ENCODE results near the gene SLC25A15. TPM values are rescaled to one million over a fixed set of nuclear protein-coding genes. Genes with fewer than 3 reads are reported as not detected.

Gene SLC25A15
- total RNA-seq, 2 donors from 2014 or later, result 6.8 to 14.5 TPM

DNA sequence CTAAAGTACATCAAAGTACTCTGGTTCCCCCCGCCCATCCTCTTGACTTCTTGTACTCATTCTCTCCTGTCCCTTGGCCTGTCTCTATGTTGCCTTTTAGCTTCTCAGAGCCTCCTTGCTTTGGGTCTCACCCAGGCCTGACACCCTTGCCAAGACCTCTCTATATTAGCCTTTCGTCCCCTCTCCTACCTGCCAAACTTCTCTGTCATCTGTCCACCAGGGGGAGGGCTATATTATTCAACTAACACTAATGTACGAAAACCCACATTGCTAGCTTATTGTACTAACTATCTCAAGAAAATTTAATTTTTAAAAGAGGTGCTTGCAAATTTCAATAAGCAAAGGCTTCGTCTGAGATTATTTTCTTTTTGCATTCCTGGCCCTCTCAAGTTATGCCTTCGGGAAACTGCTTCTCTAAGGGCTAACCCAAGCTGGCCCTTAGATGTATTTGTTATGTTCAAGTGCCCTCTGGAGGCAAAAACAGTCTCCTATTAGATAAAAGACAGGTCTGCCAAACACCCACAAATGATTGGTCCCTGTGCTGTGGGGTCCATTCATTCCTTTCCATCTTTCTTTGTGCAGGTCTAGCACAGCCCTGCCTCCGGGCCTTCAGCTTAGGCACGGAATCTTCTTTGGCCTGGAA, 12.1 kb upstream of the SLC25A15 start:
- H3K9ac ChIP-seq (ENCODE audit: low read depth in 2 of 2, low read length in 2 of 2), result no peak overlapping the region
- intact Hi-C loops (cut with DNase I), result loop anchor here (10.0 kb wide), 1 partner anchor 1092 kb away; no protein-coding TSS in a partner anchor

DNA sequence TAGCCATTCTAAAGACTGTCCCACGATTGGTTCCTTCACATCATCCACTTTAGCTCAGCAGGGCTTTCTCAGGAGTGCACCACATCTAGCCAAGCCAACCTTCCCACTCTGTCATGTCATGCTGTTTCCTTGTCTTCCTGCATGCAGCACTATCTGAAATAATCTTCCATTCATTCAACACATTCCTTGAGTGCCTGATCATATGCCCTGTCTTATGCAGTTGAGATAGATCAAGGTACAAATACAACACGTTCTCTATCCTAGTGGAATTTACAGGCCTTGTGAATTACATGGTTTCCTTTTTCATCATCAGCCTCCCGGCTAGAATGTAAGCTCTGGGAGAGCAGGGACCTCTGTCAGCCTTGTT, 11.6 kb upstream of the SLC25A15 start:
- Histone ChIP-seq H3K9ac (ENCODE audit: low read depth in 2 of 2, low read length in 2 of 2) (no peak overlapping the region), H3K27me3 (no peaks in the 10 kb centered on the region), H3K4me1 (peaks cover 5% of the 10 kb centered on the region), H3K9me3 (no peaks in the 10 kb centered on the region), H3K4me3 (no peak overlapping the region), H3K36me3 (no peaks in the 10 kb centered on the region), H3K27ac (peak overlapping the region; percentile 5)
- DNase-seq, result no peak
- TF ChIP-seq, protein P1, sequence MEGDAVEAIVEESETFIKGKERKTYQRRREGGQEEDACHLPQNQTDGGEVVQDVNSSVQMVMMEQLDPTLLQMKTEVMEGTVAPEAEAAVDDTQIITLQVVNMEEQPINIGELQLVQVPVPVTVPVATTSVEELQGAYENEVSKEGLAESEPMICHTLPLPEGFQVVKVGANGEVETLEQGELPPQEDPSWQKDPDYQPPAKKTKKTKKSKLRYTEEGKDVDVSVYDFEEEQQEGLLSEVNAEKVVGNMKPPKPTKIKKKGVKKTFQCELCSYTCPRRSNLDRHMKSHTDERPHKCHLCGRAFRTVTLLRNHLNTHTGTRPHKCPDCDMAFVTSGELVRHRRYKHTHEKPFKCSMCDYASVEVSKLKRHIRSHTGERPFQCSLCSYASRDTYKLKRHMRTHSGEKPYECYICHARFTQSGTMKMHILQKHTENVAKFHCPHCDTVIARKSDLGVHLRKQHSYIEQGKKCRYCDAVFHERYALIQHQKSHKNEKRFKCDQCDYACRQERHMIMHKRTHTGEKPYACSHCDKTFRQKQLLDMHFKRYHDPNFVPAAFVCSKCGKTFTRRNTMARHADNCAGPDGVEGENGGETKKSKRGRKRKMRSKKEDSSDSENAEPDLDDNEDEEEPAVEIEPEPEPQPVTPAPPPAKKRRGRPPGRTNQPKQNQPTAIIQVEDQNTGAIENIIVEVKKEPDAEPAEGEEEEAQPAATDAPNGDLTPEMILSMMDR (IDR thresholded peaks at IDR 0.05), result no peak
- intact Hi-C loops (cut with DNase I), result loop anchor here (10.0 kb wide), 1 partner anchor 1093 kb away; no protein-coding TSS in a partner anchor

More for the DNA sequence above, 12.1 kb upstream of the SLC25A15 start:
- TF ChIP-seq, protein P1 (IDR thresholded peaks at IDR 0.05), result peak; percentile 64
- DNase-seq, result peak; percentile 72
- H3K4me1 ChIP-seq, result peaks cover 5% of the 10 kb centered on the region
- H3K9me3 ChIP-seq, result no peaks in the 10 kb centered on the region
- H3K27ac ChIP-seq, result peak overlapping the region; percentile 5
- no peaks in the 10 kb centered on the region for H3K27me3 ChIP-seq
- no peaks in the 10 kb centered on the region for H3K36me3 ChIP-seq
- H3K4me3 ChIP-seq, result peak overlapping the region; percentile 19

DNA sequence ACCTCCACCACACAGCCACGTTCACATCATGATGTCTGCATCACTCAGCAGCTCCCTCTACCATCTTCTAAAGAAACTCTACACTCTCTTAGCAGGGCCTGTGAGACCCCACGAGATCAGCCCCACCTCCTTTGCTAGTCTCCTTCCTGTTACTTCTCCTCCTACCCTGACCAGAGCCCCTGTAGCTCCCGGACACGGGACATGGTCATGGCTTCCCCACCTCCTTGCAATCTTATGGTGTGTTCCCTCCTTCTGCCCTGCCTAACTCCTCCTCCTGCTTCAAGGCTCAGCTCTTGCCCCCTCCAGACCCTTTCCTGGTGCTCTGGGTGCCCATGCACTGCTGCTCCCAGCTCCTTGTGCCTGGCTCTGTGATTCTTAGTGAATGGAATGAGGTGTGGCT, 10.4 kb upstream of the SLC25A15 start:
- H3K4me1 ChIP-seq, result peaks cover 5% of the 10 kb centered on the region
- DNase-seq, result no peak
- H3K4me3 ChIP-seq, result no peak overlapping the region
- TF ChIP-seq, protein P1 (IDR thresholded peaks at IDR 0.05), result no peak
- no peaks in the 10 kb centered on the region for H3K27me3 ChIP-seq
- no peak overlapping the region for H3K9ac ChIP-seq (ENCODE audit: low read depth in 2 of 2, low read length in 2 of 2)
- H3K27ac ChIP-seq, result no peak overlapping the region
- no peaks in the 10 kb centered on the region for H3K36me3 ChIP-seq
- intact Hi-C loops (cut with DNase I), result loop anchor here (10.0 kb wide), 1 partner anchor 1094 kb away; no protein-coding TSS in a partner anchor
- H3K9me3 ChIP-seq, result no peaks in the 10 kb centered on the region

DNA sequence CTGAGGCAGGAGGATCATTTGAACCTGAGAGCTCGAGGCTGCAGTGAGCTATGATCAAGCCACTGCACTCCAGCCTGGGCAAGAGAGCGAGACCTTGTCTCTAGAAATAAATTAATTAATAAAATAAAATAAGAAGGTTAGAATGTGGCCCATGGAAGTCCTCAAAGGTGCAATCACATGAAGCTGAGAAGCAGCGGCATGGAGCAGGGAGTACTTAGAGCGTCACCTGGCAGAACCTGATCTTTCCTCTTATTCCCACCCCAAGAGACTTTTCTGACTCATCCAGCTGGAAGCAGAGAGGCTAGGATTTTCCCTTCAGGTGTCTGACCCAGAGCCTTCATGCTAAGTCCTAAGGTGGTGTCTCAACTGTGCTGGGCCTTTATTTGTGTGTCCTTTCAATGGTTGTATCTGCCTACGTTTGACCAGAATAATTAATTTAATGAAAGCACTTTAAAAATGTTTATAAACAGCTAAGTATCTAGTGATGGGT, 9.6 kb upstream of the SLC25A15 start:
- no peaks in the 10 kb centered on the region for H3K36me3 ChIP-seq
- H3K4me3 ChIP-seq, result no peak overlapping the region
- H3K4me1 ChIP-seq, result peaks cover 5% of the 10 kb centered on the region
- no peak for DNase-seq
- intact Hi-C loops (cut with DNase I), result loop anchor here (10.0 kb wide), 1 partner anchor 1095 kb away; no protein-coding TSS in a partner anchor
- H3K9me3 ChIP-seq, result no peaks in the 10 kb centered on the region
- no peak overlapping the region for H3K9ac ChIP-seq (ENCODE audit: low read depth in 2 of 2, low read length in 2 of 2)
- H3K27ac ChIP-seq, result no peak overlapping the region
- TF ChIP-seq, protein P1 (IDR thresholded peaks at IDR 0.05), result no peak
- no peaks in the 10 kb centered on the region for H3K27me3 ChIP-seq

DNA sequence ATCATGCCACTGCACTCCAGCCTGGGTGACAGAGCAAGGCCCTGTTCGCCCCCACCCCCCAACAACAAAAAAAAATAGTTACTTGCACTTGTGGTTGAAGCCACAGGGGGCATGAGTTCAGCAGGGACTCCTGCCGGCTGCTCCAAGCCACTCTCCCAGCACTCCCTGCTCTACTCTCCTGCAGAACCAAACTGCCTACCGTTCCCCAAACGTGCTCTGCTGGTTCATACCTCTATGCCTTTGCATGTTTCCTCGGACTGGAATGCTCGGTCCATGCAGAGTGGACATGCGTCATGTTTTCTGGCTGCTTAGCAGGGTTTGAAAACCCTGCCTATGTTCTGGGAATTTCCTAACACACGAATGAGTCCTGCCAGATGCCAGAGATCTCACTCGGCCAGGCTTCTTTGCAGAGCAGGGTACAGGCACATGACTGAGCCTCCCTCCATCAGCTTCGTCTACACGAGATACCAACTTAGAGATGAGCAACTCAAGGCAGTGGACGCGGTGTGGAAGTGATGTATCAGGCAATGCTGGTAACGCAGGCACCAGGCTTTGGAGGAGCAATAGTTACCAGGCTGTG, 8.5 kb upstream of the SLC25A15 start:
- Histone ChIP-seq H3K9ac (ENCODE audit: low read depth in 2 of 2, low read length in 2 of 2) (peak overlapping the region in 1 of 2 donors; percentile 24), H3K9me3 (no peaks in the 10 kb centered on the region), H3K36me3 (no peaks in the 10 kb centered on the region), H3K4me1 (peaks cover 5% of the 10 kb centered on the region), H3K27ac (no peak overlapping the region), H3K4me3 (no peak overlapping the region), H3K27me3 (no peaks in the 10 kb centered on the region)
- no peak for DNase-seq
- TF ChIP-seq, protein P1 (IDR thresholded peaks at IDR 0.05), result no peak
- intact Hi-C loops (cut with DNase I), result no loop called here

Data from colonic mucosa (tissue), 4 donors.